Measurements from ENCODE around the gene ZP1. TPM values are rescaled to one million over a fixed set of nuclear protein-coding genes. Genes with fewer than 3 reads are reported as not detected.

Gene ZP1
- total and polyA plus RNA-seq, 2 of the 8 experiments (the other 6 are each of a cell fraction or from before 2014, with no cell fraction given), result not detected

GRCh38 chr11:60921259-60921658, 53.9 kb downstream of the ZP1 start:
- H3K79me1 ChIP-seq (ENCODE audit: low read depth, low read length), result peaks cover 5% of the 10 kb centered on the region; the same call in 1 of the 2 replicates
- H3K4ac ChIP-seq (replicated peaks; ENCODE audit: insufficient read length, low read depth, low read length), result no peak overlapping the region
- no peak overlapping the region for H2BK15ac ChIP-seq (ENCODE audit: low read length)
- no peak overlapping the region for H2AK5ac ChIP-seq (ENCODE audit: low read depth, low read length)
- no peak overlapping the region for H3K9ac ChIP-seq (replicated peaks in 1 of 4; ENCODE audit: extremely low read depth in 1 of 4, low read depth in 3 of 4, low read length in 3 of 4)
- no peak overlapping the region for H3K14ac ChIP-seq (ENCODE audit: insufficient read length)
- H3K36me3 ChIP-seq (ENCODE audit: control insufficient read depth in 2 of 4, insufficient read depth in 4 of 4, low read length in 3 of 4), result peaks cover 3 to 14% (median 9%) of the 10 kb centered on the region in 4 experiments; a peak in 5 of 8 replicates
- CTCF ChIA-PET (ENCODE audit: partially characterized antibody), result interaction anchor here (0.7 to 1.4 kb wide), 10 partner anchors 8 to 219 kb away, joined by 3 to 4 read pairs (median 3); no protein-coding TSS in a partner anchor
- H2BK12ac ChIP-seq (ENCODE audit: low read depth, low read length), result no peak overlapping the region
- H2BK5ac ChIP-seq (ENCODE audit: low read depth, low read length), result no peak overlapping the region
- H3K9me3 ChIP-seq (ENCODE audit: insufficient read depth in 2 of 2, low read depth in 1 of 2, low read length in 1 of 2), result no peaks in the 10 kb centered on the region
- no peak overlapping the region for H3K56ac ChIP-seq (replicated peaks; ENCODE audit: insufficient read length, low read depth, low read length)
- WGBS, 2 experiments (ENCODE audit: extremely low coverage in 1 of 2, insufficient coverage in 1 of 2, insufficient read length in 1 of 2, insufficient replicate concordance in 2 of 2, low coverage in 1 of 2, low lambda C conversion rate in 2 of 2, missing lambda C conversion rate in 1 of 2), result 95% methylated on average over 11 of the region's 11 CpGs; no CpG with 5 or more reads in 1 of the 2 experiments
- no peak overlapping the region for H4K91ac ChIP-seq (replicated peaks; ENCODE audit: insufficient read length, low read length)
- H3K23ac ChIP-seq (ENCODE audit: insufficient read length), result no peak overlapping the region
- no peak overlapping the region for H3K18ac ChIP-seq (ENCODE audit: extremely low read depth, low read length)
- H3K27me3 ChIP-seq (replicated peaks in 1 of 4; ENCODE audit: control insufficient read depth in 3 of 4, extremely low read depth in 1 of 4, insufficient read depth in 3 of 4, low read length in 3 of 4), result peaks cover 0 to 3% (median 0%) of the 10 kb centered on the region in 4 experiments; a peak in 1 of 7 replicates
- H3K4me3 ChIP-seq (ENCODE audit: extremely low read depth in 1 of 4, insufficient read depth in 2 of 4, low read depth in 3 of 4, low read length in 4 of 4), result no peak overlapping the region
- TF ChIP-seq PHF8 (conservative IDR thresholded peaks at IDR 0.05; ENCODE audit: low read depth, low read length), result no peak
- TF ChIP-seq TCF12 (IDR thresholded peaks at IDR 0.05; ENCODE audit: low read depth, low read length), result no peak
- no peak for TF ChIP-seq SRF (IDR thresholded peaks at IDR 0.05; ENCODE audit: low read depth, low read length)
- no peak for TF ChIP-seq TAF7 (optimal IDR thresholded peaks at IDR 0.05; ENCODE audit: borderline replicate concordance, low read depth, low read length)
- TF ChIP-seq RAD21 (IDR thresholded peaks at IDR 0.05 in 1 of 2, conservative IDR thresholded peaks at IDR 0.05 in 1 of 2; ENCODE audit: low read depth in 2 of 2, low read length in 2 of 2), result no peak
- TF ChIP-seq FOSL1 (IDR thresholded peaks at IDR 0.05; ENCODE audit: insufficient read depth, low read depth, low read length), result no peak
- no peak for TF ChIP-seq SIRT6 (IDR thresholded peaks at IDR 0.05; ENCODE audit: low read length)
- TF ChIP-seq ATF2 (IDR thresholded peaks at IDR 0.05; ENCODE audit: low read length), result no peak
- POLR2A ChIA-PET (ENCODE audit: partially characterized antibody), result interaction anchor here (0.9 to 1.1 kb wide), 2 partner anchors 9 to 13 kb away, joined by 3 to 4 read pairs; no protein-coding TSS in a partner anchor
- no peak overlapping the region for H2AFZ ChIP-seq (ENCODE audit: low read length)
- H4K8ac ChIP-seq (ENCODE audit: extremely low read depth, insufficient read depth, low read length), result no peak overlapping the region
- H3K4me2 ChIP-seq (ENCODE audit: insufficient read depth in 1 of 2, low read depth in 2 of 2, low read length in 2 of 2), result no peak overlapping the region
- peaks cover 6 to 16% of the 10 kb centered on the region in 2 experiments for H4K20me1 ChIP-seq (replicated peaks in 1 of 2; ENCODE audit: control insufficient read depth in 1 of 2, insufficient read depth in 2 of 2, low read length in 2 of 2)
- no peak overlapping the region for H2BK120ac ChIP-seq (replicated peaks; ENCODE audit: low read depth, low read length)
- DNase-seq (ENCODE audit: low read depth in 1 of 2, low spot score in 2 of 2), result no peak
- peaks cover 11% of the 10 kb centered on the region; the same call in 1 of the 2 replicates for H3K23me2 ChIP-seq (ENCODE audit: low read depth, low read length)
- H3K79me2 ChIP-seq (ENCODE audit: control insufficient read depth in 1 of 2, insufficient read depth in 2 of 2, low read length in 2 of 2), result peaks cover 5 to 24% of the 10 kb centered on the region in 2 experiments
- no peak overlapping the region for H2BK20ac ChIP-seq (ENCODE audit: low read length)
- H3K4me1 ChIP-seq (replicated peaks in 1 of 4; ENCODE audit: control insufficient read depth in 3 of 4, insufficient read depth in 4 of 4, low read length in 3 of 4), result peaks cover 10 to 17% (median 12%) of the 10 kb centered on the region in 4 experiments
- FAIRE-seq, result no peak
- H3K27ac ChIP-seq (ENCODE audit: low read depth, low read length), result no peak overlapping the region
- H4K5ac ChIP-seq (ENCODE audit: insufficient read length, low read depth, low read length), result no peak overlapping the region
